22Rv1 (cell line): ENCODE results near the gene FNDC8.
"Not testable (repeated sequence)": the region's sequence is repeated elsewhere in the genome, so short reads cannot be mapped to it uniquely, and the experiment has no call there.

Source experiments
- CTCF ChIP-seq: fragments of 450-650 bp; IDR thresholded peaks from 2 replicates; pipeline ENCODE4 v1.5.1; 2017; ENCODE audit warnings: mild to moderate bottlenecking
- ZFX ChIP-seq: fragments of 450-650 bp; IDR thresholded peaks from 2 replicates; pipeline ENCODE4 v1.6.1; 2017; ENCODE audit warnings: antibody characterized with exemption, borderline replicate concordance

GRCh38 chr17:35110791-35111190 lies 10.6 kb upstream of the FNDC8 start:
- not testable (repeated sequence) for TF ChIP-seq CTCF, ZFX
